Measurements from ENCODE around the gene MPHOSPH10. TPM values are rescaled to one million over a fixed set of nuclear protein-coding genes. Genes with fewer than 3 reads are reported as not detected.
A peak's percentile ranks its signal among the peaks of the same experiment; 100 is the strongest.
"Not testable (repeated sequence)": the region's sequence is repeated elsewhere in the genome, so short reads cannot be mapped to it uniquely, and the experiment has no call there.

The MPHOSPH10 gene
- total and polyA plus RNA-seq, 5 donors from 2014 or later: 18.0 to 28.3 (median 21.7) TPM

- Mint-ChIP-seq H3K27ac (peak overlapping the region in 1 of 3 donors; percentile 99), H3K4me1 (peaks cover 5 to 29% (median 21%) of the 10 kb centered on the region in 4 donors), H3K9me3 (no peaks in the 10 kb centered on the region), H3K27me3 (no peaks in the 10 kb centered on the region), H3K4me3 (no peak overlapping the region), H3K36me3 (peaks cover 4% of the 10 kb centered on the region)
- Histone ChIP-seq H3K27me3 (ENCODE audit: control insufficient read depth, insufficient read depth, low read length) (no peaks in the 10 kb centered on the region), H3K9me3 (ENCODE audit: control insufficient read depth in 2 of 2, low read length in 2 of 2) (no peaks in the 10 kb centered on the region), H3K4me1 (ENCODE audit: control insufficient read depth, insufficient read depth, low read length, poor library complexity, severe bottlenecking) (peaks cover 44% of the 10 kb centered on the region), H3K36me3 (ENCODE audit: control insufficient read depth, insufficient read depth, low read length) (peaks cover 8% of the 10 kb centered on the region), H3K27ac (ENCODE audit: insufficient read depth, low read length, poor library complexity, severe bottlenecking) (peak overlapping the region; percentile 88), H3K4me3 (ENCODE audit: low read depth, low read length) (peak overlapping the region; percentile 89)
- no peak for DNase-seq
- no peak for ATAC-seq (ENCODE audit: low read depth in 2 of 2)
Measured at GRCh38 chr2:71129114-71129901, 1.1 kb upstream of the MPHOSPH10 start.

DNA sequence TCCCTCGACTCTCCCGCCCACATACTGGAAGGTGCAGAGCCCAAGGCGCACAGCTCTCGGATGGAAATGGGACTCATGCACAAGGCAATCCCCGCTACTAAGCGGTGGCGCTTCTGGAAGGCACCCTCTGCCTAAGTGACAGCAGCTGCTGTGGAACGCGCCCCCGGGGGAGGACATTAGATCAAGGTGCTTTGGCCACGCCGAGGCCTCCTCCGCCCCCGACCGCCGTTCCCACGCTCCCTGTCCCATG, 607 bp upstream of the MPHOSPH10 start:
- Mint-ChIP-seq H3K4me3 (no peak overlapping the region), H3K9me3 (no peaks in the 10 kb centered on the region), H3K36me3 (peaks cover 5% of the 10 kb centered on the region), H3K27ac (peak overlapping the region in 1 of 3 donors; percentile 99), H3K4me1 (peaks cover 5 to 29% (median 21%) of the 10 kb centered on the region in 4 donors), H3K27me3 (no peaks in the 10 kb centered on the region)
- peaks cover 44% of the 10 kb centered on the region for H3K4me1 ChIP-seq (ENCODE audit: control insufficient read depth, insufficient read depth, low read length, poor library complexity, severe bottlenecking)
- DNase-seq (no peak), ATAC-seq (ENCODE audit: low read depth in 2 of 2) (peak; percentile 46)
- H3K27me3 ChIP-seq (ENCODE audit: control insufficient read depth, insufficient read depth, low read length): no peaks in the 10 kb centered on the region
- H3K4me3 ChIP-seq (ENCODE audit: low read depth, low read length): peak overlapping the region; percentile 89
- H3K9me3 ChIP-seq (ENCODE audit: control insufficient read depth in 2 of 2, low read length in 2 of 2): no peaks in the 10 kb centered on the region
- peaks cover 14% of the 10 kb centered on the region for H3K36me3 ChIP-seq (ENCODE audit: control insufficient read depth, insufficient read depth, low read length)
- peak overlapping the region; percentile 88 for H3K27ac ChIP-seq (ENCODE audit: insufficient read depth, low read length, poor library complexity, severe bottlenecking)

- Mint-ChIP-seq H3K4me3 (no peak overlapping the region), H3K36me3 (peaks cover 6% of the 10 kb centered on the region), H3K27me3 (no peaks in the 10 kb centered on the region), H3K9me3 (no peaks in the 10 kb centered on the region), H3K4me1 (peaks cover 5 to 28% (median 20%) of the 10 kb centered on the region in 4 donors), H3K27ac (no peak overlapping the region)
- peak overlapping the region; percentile 88 for H3K27ac ChIP-seq (ENCODE audit: insufficient read depth, low read length, poor library complexity, severe bottlenecking)
- H3K4me3 ChIP-seq (ENCODE audit: low read depth, low read length): peak overlapping the region; percentile 94
- H3K9me3 ChIP-seq (ENCODE audit: control insufficient read depth in 2 of 2, low read length in 2 of 2): no peaks in the 10 kb centered on the region
- ATAC-seq (ENCODE audit: low read depth in 2 of 2) (no peak), DNase-seq (no peak)
- no peaks in the 10 kb centered on the region for H3K27me3 ChIP-seq (ENCODE audit: control insufficient read depth, insufficient read depth, low read length)
- peaks cover 44% of the 10 kb centered on the region for H3K4me1 ChIP-seq (ENCODE audit: control insufficient read depth, insufficient read depth, low read length, poor library complexity, severe bottlenecking)
- peaks cover 23% of the 10 kb centered on the region for H3K36me3 ChIP-seq (ENCODE audit: control insufficient read depth, insufficient read depth, low read length)
Measured at GRCh38 chr2:71130905-71131244, 441 bp downstream of the MPHOSPH10 start.

DNA sequence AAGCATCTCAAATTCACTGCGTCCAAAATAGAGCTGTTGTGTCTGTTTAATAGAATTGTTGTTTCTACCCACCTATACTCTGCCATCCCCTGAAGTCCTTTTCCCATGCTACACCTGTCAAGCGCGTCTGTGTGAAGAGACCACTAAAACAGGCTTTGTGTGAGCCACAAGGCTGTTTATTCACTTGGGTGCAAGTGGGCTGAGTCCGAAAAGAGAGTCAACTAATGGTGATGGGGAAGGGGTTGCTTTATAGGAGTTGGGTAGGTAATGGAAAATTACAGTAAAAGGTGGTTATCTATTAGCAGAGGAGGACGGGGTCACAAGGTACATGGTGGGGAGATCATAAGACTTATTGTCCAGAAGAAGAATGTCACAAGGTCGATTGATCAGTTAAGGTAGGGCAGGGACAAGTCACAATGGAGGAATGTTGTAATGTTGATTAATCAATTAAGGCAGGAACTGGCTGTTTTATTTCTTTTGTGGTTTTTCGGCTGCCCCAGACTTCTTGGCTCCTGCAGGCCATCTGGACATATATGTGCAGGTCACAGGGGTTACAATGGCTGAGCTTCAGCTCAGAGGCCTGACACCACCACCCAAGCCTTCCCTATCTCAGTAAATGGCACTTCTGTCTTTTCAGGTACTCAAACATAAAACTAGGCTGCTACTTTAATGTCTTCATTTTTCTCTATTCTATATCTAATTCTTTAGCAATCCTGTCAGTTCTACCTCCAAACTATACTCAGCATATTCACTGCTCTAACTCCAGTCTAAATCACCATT, 1.1 kb downstream of the MPHOSPH10 start:
- peak overlapping the region; percentile 88 for H3K27ac ChIP-seq (ENCODE audit: insufficient read depth, low read length, poor library complexity, severe bottlenecking)
- H3K27me3 ChIP-seq (ENCODE audit: control insufficient read depth, insufficient read depth, low read length); ATAC-seq (ENCODE audit: low read depth in 2 of 2); H3K27me3 Mint-ChIP-seq; H3K27ac Mint-ChIP-seq; H3K9me3 ChIP-seq (ENCODE audit: control insufficient read depth in 2 of 2, low read length in 2 of 2); H3K9me3 Mint-ChIP-seq; DNase-seq; H3K4me3 Mint-ChIP-seq: not testable (repeated sequence)
- peaks cover 44% of the 10 kb centered on the region for H3K4me1 ChIP-seq (ENCODE audit: control insufficient read depth, insufficient read depth, low read length, poor library complexity, severe bottlenecking)
- peak overlapping the region; percentile 94 for H3K4me3 ChIP-seq (ENCODE audit: low read depth, low read length)
- Mint-ChIP-seq H3K36me3 (peaks cover 10% of the 10 kb centered on the region), H3K4me1 (peaks cover 5 to 27% (median 20%) of the 10 kb centered on the region in 4 donors)
- H3K36me3 ChIP-seq (ENCODE audit: control insufficient read depth, insufficient read depth, low read length): peaks cover 30% of the 10 kb centered on the region

DNA sequence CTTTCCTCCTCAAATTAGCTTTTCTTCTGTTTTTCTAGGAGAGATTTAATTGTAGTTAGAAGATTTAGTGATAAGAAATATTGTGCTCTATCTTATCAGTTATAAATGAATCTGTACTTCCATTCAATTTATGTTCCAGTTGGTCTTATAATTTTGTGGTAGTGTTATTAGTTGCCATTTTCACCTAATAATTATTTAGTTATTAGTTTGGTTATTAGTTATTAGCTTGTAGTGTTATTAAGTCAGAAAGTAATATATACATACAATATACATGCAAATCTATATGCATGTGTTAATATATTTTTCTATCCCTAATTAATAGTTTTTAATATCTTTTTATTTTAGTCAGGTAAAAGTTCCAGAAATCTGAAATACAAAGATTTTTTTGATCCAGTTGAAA, 3.2 kb downstream of the MPHOSPH10 start:
- Histone ChIP-seq H3K9me3 (ENCODE audit: control insufficient read depth in 2 of 2, low read length in 2 of 2) (no peaks in the 10 kb centered on the region), H3K27ac (ENCODE audit: insufficient read depth, low read length, poor library complexity, severe bottlenecking) (no peak overlapping the region), H3K4me3 (ENCODE audit: low read depth, low read length) (no peak overlapping the region), H3K36me3 (ENCODE audit: control insufficient read depth, insufficient read depth, low read length) (peaks cover 47% of the 10 kb centered on the region), H3K4me1 (ENCODE audit: control insufficient read depth, insufficient read depth, low read length, poor library complexity, severe bottlenecking) (peaks cover 37% of the 10 kb centered on the region), H3K27me3 (ENCODE audit: control insufficient read depth, insufficient read depth, low read length) (no peaks in the 10 kb centered on the region)
- Mint-ChIP-seq H3K4me1 (peaks cover 0 to 13% (median 7%) of the 10 kb centered on the region in 4 donors), H3K27me3 (no peaks in the 10 kb centered on the region), H3K27ac (no peak overlapping the region), H3K9me3 (no peaks in the 10 kb centered on the region), H3K36me3 (peaks cover 14% of the 10 kb centered on the region), H3K4me3 (no peak overlapping the region)
- ATAC-seq (ENCODE audit: low read depth in 2 of 2): no peak
- no peak for DNase-seq

GRCh38 chr2:71136174-71136573, 5.7 kb downstream of the MPHOSPH10 start:
- DNase-seq (no peak), ATAC-seq (ENCODE audit: low read depth in 2 of 2) (no peak)
- Mint-ChIP-seq H3K9me3 (no peaks in the 10 kb centered on the region), H3K27ac (peak overlapping the region in 1 of 3 donors; percentile 28), H3K4me3 (no peak overlapping the region), H3K36me3 (peaks cover 20% of the 10 kb centered on the region), H3K4me1 (peaks cover 0 to 8% (median 0%) of the 10 kb centered on the region in 4 donors), H3K27me3 (no peaks in the 10 kb centered on the region)
- no peaks in the 10 kb centered on the region for H3K27me3 ChIP-seq (ENCODE audit: control insufficient read depth, insufficient read depth, low read length)
- H3K4me1 ChIP-seq (ENCODE audit: control insufficient read depth, insufficient read depth, low read length, poor library complexity, severe bottlenecking): peaks cover 19% of the 10 kb centered on the region
- H3K27ac ChIP-seq (ENCODE audit: insufficient read depth, low read length, poor library complexity, severe bottlenecking): no peak overlapping the region
- H3K36me3 ChIP-seq (ENCODE audit: control insufficient read depth, insufficient read depth, low read length): peaks cover 69% of the 10 kb centered on the region
- no peaks in the 10 kb centered on the region for H3K9me3 ChIP-seq (ENCODE audit: control insufficient read depth in 2 of 2, low read length in 2 of 2)
- H3K4me3 ChIP-seq (ENCODE audit: low read depth, low read length): no peak overlapping the region

- no peak for ATAC-seq (ENCODE audit: low read depth in 2 of 2)
- Histone ChIP-seq H3K4me1 (ENCODE audit: control insufficient read depth, insufficient read depth, low read length, poor library complexity, severe bottlenecking) (no peaks in the 10 kb centered on the region), H3K27ac (ENCODE audit: insufficient read depth, low read length, poor library complexity, severe bottlenecking) (no peak overlapping the region), H3K4me3 (ENCODE audit: low read depth, low read length) (no peak overlapping the region), H3K27me3 (ENCODE audit: control insufficient read depth, insufficient read depth, low read length) (no peaks in the 10 kb centered on the region), H3K36me3 (ENCODE audit: control insufficient read depth, insufficient read depth, low read length) (peaks cover 84% of the 10 kb centered on the region), H3K9me3 (ENCODE audit: control insufficient read depth in 2 of 2, low read length in 2 of 2) (no peaks in the 10 kb centered on the region)
- H3K27me3 Mint-ChIP-seq: no peaks in the 10 kb centered on the region
- peaks cover 0 to 16% (median 4%) of the 10 kb centered on the region in 4 donors for H3K4me1 Mint-ChIP-seq
- H3K36me3 Mint-ChIP-seq: peaks cover 59% of the 10 kb centered on the region
- DNase-seq: no peak
- no peak overlapping the region for H3K4me3 Mint-ChIP-seq
- peak overlapping the region in 1 of 3 donors; percentile 48 for H3K27ac Mint-ChIP-seq
- H3K9me3 Mint-ChIP-seq: no peaks in the 10 kb centered on the region
Measured at GRCh38 chr2:71143782-71144181, 13.3 kb downstream of the MPHOSPH10 start.
